Activated CD8-positive, alpha-beta memory T cell treated with anti-CD3 and anti-CD28 coated beads for 48 hours (primary cell): ENCODE results near the gene OGDH.
A peak's percentile ranks its signal among the peaks of the same experiment; 100 is the strongest.

Experiments
- DNase-seq, 3 experiments: peaks; one replicate each; pipeline ENCODE4 v3.0.0-alpha.2; 2020; ENCODE audit warnings: low read depth in 2 of 3, low spot score in 2 of 3

Gene OGDH

DNA sequence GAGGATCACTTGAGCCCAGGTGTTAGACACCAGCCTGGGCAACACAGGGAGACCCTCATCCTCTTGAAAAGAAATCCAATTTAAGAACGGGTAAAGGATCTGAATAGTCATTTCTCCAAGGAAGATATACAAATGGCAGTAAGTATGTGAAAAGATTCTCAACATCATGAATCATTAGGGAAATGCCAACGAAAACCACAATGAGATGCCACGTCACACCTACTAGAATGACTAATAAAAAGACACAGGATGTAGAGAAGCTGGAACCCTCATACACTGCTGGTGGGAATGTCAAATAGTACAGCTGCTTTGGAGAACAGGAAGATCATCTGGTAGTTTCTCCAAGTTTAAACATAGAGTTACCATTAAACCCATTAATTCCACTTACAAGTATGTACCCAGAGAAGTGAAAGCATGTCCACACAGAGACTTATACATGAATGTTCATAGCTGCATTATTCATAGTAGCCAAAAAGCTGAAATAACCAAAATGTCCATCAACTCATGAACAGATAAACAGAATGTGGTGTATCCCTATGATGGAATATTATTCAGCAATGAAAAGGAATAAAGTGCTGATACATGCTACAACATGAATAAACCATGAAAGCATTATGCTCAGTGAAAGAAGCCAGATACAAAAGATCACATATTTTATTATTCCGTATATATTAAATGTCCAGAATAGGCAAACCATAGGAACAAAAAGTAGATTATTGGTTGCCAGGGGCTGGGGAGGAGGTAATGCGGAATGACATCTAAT, 129.2 kb downstream of the OGDH start:
- DNase-seq = no peak

GRCh38 chr7:44736896-44737295, 130.5 kb downstream of the OGDH start:
- DNase-seq = no peak

DNA sequence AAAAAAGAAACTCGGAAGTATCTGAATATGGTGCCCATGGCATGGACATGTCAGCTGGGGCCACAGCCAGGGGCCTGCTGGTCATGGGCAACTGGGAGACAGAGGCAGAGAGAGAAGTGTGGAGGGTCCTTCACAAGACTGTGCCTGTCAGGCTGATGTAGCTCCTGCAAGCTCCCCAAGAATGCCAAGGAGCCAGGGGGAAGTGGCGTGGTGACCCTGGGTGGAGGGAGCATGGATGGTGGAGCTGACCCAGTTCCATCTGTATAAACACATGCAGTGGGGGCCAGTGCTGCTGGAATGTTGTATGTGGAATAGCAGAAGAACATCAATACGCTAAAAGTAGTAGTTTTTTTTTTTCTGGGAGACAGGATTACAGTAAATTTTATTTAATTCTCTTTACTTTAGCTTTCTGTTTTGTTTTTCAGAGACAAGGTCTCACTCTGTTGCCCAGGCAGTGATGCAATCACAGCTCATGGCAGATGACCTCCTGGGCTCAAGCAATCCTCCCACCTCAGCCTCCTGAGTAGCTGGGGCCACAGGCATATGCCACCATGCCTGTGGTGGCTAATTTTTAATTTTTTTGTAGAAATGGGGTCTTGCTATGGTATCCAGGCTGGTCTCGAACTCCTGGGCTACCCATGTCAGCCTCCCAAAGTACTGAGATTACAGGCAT, 131.8 kb downstream of the OGDH start:
- no peak for DNase-seq

DNA sequence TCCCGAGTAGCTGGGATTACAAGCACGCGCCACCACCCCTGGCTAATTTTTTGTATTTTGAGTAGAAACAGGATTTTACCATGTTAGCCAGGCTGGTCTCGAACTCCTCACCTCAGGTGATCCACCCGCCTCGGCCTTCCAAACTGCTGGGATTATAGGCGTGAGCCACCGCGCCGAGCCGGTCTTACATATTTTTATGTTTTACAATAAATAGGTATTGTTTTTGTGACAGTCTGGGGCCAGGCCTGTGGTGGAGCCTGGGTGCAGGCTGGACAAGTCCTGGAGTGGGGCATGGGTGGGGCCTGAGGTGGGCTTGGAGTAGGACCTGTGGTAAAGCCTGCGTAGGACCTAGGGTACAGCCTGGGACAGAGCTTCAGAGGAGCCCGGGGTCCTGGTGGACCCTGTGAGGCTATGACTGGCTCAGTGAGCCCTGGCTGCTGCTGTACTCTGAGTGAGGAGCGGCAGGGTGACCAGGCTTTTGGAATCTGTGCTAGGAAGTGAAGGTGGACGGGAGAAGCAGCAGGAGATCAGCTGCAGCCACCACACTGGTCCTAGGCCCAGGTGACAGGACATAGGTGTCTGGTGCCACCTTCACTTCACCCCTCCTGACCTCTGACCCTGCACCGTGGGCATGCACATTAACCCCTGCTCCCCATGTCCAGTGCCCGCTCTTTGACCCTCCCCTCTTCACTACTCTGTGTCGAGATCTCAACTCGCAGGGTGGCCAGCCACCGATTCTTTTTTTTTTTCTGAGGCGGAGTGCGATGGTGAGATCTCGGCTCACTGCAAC, 132.6 kb downstream of the OGDH start:
- no peak for DNase-seq

- DNase-seq = no peak
Measured at GRCh38 chr7:44740055-44740454, 133.6 kb downstream of the OGDH start.

DNA sequence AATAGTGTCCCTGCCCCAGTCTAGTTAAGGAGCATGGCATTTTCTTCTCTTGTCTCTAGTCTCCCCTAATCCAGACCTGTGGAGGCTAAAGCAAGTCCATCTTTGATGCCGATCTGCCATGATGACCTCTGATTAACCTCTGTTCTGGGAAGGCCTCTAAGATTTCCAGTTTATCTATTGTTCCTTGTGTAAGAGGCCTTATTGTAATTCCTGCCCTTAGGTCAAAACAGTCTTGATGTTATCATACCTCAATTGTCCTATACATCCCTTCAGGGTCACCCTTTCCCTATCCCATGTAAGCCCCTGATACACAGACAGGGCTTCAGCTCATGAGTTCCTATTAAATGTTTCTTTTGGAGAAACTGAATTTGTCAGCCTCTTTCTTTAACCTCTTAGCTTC, 137.3 kb downstream of the OGDH start:
- DNase-seq = no peak

DNA sequence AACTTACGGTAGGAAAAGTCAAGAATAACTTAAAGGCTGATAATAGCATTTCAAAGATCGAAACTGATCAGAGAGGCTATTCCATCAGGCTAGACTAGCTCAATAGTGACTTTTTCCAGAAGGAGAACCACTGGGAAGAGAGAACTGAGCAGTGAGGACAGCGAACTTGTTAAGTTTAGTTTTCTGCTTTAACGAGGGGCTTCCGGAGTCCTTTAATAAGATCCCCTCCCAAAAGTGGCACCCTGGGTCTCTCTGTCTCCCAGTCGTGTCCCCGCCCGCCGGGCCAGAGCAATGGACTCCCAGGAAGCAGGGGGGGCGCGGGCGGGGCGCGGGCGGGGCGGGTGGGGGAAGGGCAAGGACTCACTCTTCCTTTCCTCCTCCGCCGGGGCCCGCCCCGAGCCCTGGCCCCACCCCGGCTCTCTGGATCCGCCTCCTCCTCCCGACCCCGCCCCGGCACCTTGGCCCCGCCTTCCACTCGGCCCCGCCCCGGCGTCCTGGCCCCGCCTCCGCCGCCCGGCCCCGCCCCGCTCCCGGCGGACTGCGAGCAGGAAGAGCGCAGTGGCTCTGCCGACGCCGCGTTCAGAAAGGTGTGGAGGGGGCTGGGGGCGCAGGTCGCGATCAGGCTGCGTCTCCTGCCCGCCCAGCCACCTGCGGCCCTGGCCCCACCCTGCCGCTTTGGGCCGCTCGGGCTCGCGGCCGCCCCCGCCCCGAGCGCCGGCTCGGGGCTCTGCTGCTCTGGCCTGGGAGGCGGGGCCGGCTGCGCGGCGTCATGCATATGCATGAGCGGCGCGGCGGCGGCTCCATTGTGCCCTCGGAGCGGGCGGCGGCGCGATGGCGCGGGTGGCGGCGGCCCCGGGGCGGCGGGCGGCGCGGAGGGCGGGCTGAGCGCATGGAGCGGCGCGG, 141.9 kb downstream of the OGDH start, which contains the start of gene ZMIZ2:
TSS of gene ZMIZ2 (plus strand) at position 803 of the 903 bp plus-strand sequence. CDS start 7,403 bp downstream, outside the sequence.
- DNase-seq = peak; percentile 88 to 92 (median 92)

- peak in 1 of 3 experiments; percentile 26 for DNase-seq
Measured at GRCh38 chr7:44748948-44749731, 142.7 kb downstream of the OGDH start.

DNA sequence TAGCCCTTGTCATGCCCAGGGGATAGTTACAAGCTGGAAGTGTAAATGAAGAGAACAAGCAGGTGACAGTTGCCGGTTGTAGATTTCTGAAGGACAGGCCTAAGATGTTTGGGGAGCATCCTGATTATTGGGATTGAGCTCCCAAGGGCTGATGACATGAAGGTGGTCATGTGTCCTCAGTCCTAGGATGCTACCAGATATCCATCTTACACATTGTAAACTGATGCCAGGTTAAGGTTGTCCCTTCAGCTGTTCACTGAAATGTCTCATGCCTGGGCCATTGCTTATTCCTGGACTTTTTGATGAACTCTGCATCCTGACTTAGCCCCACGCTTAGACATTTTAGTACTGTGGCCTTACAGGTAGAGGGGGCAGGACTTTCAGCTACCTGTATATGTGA, 143.6 kb downstream of the OGDH start:
- no peak for DNase-seq

GRCh38 chr7:44750424-44750823, 144.0 kb downstream of the OGDH start:
- no peak for DNase-seq

DNA sequence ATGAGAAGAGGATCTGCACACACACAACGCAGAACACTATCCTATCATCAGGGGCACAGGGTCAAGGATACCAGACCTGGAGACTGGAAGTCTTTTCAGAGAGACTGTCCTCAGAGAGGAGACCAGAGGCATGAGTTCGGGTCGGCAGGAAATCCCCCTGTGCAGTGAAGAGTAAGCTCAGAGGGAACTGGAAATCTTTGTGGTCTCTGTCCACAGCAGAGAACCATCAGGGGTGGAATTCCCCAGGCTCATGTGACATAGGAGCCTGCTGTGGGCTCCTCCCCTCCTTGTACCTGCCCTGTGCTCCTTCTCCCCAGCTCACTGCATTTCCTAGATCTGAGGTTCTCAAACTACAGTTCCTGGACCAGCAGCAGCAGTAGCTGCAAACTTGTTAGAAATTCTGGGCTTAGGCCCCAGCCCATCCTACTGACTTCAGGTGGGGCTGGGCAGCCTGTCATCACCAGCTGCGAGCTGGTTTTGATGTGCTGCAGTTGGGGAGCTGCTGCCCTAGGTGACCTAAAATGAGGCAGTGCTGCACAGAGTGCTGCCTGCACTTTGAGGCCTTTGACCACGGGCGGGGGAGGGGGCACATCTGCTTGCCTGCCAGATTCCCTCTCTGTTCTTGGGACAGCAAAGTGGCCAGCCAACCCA, 144.6 kb downstream of the OGDH start:
- DNase-seq = peak in 2 of 3 experiments; percentile 22 to 52

DNA sequence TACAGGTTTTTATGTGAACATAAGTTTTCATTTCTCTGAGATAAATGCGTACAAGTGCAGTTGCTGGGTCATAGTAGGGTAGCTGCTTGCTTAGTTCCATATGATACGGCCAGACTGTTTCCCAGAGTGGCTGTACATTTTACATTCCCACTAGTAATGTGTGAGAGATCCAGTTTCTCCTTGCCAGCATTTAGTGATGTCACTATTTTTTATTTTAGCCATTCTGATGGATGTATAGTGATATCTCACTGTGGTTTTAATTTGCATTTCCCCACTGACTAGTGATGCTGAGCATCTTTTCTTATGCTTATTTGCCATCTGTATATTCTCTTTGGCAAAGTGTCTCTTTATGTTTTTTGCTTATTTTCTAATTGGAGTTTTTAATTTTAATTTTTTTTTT, 146.4 kb downstream of the OGDH start:
- DNase-seq = no peak

- DNase-seq = no peak
Measured at GRCh38 chr7:44754802-44755697, 148.6 kb downstream of the OGDH start.

GRCh38 chr7:44755698-44756627, 149.5 kb downstream of the OGDH start:
- no peak for DNase-seq

DNA sequence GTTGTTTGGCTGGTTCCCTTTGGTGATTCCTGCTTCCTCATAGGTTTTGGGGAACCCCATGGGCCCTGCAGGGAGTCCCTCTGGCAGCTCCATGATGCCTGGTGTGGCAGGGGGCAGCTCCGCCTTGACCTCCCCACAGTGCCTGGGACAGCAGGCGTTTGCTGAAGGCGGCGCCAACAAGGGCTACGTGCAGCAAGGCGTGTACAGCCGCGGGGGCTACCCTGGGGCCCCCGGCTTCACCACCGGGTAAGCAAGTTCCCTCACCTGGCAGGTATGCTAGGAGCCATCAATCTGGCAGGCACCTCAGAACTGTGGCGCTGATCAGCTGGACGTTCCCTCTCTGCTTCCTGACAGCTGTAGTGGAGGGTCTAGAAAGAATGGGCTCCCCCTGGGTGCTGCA, 150.5 kb downstream of the OGDH start:
- DNase-seq = no peak

GRCh38 chr7:44757311-44757710, 150.9 kb downstream of the OGDH start:
- no peak for DNase-seq

DNA sequence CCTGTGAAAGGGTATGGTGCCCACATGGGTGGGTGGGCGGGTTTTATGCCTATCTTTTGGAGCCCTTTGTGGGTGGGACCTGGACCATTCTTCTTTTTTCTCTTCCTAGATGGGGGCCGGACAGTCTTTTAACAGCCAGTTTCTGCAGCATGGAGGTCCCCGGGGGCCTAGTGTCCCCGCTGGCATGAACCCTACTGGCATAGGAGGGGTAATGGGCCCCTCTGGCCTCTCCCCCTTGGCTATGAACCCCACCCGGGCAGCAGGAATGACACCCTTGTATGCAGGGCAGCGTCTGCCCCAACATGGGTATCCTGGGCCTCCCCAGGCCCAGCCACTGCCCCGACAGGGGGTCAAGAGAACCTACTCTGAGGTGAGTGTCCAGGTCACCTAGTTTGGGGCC, 151.3 kb downstream of the OGDH start:
- no peak for DNase-seq
